ENCODE measurements around the gene KRT8. TPM values are rescaled to one million over a fixed set of nuclear protein-coding genes. Genes with fewer than 3 reads are reported as not detected.

KRT8 gene
- total RNA-seq, 4 donors from 2014 or later = 0.20 to 19.7 (median 10.2) TPM

GRCh38 chr12:52847335-52848102, 57.4 kb downstream of the KRT8 start:
- Histone ChIP-seq H3K4me1 (no peaks in the 10 kb centered on the region), H3K36me3 (no peaks in the 10 kb centered on the region), H3K4me3 (no peak overlapping the region), H3K27me3 (no peaks in the 10 kb centered on the region), H3K27ac (no peak overlapping the region), H3K9me3 (no peaks in the 10 kb centered on the region)
- TF ChIP-seq EP300 (IDR thresholded peaks at IDR 0.05) (no peak), CTCF (IDR thresholded peaks at IDR 0.05) (no peak), POLR2A (IDR thresholded peaks at IDR 0.05) (no peak)
- WGBS, 2 donors = 76 to 81% methylated on average over 9 to 11 of the region's 12 CpGs
- no peak for DNase-seq (ENCODE audit: low spot score in 2 of 2)

Other genes starting within 250 kb of the KRT8 start
- gene KRT1, start 224.7 kb downstream of the KRT8 start, total RNA-seq = not detected
- gene KRT77, start 201.6 kb downstream of the KRT8 start, total RNA-seq = not detected
- not detected for gene KRT76, start 127.7 kb downstream of the KRT8 start, total RNA-seq
- not detected for gene KRT3, start 109.0 kb downstream of the KRT8 start, total RNA-seq
- not detected for gene KRT4, start 91.0 kb downstream of the KRT8 start, total RNA-seq
- gene KRT79, start 70.8 kb downstream of the KRT8 start, total RNA-seq = 1 to 10 TPM in 1 of 4 donors, not detected in 3; 3.9 TPM
- gene KRT78, start 56.1 kb downstream of the KRT8 start, total RNA-seq = 10 to 100 TPM in 1 of 4 donors, not detected in 3; 10.8 TPM
- gene KRT18, start 44.0 kb upstream of the KRT8 start, total RNA-seq = 1 to 10 TPM in 3 of 4 donors, under 1 TPM in 1; 0.78 to 8.1 (median 3.5) TPM
- gene EIF4B, start 101.4 kb upstream of the KRT8 start, total RNA-seq = 100 to 1,000 TPM; 297 to 484 (median 401) TPM
- gene TNS2, start 145.0 kb upstream of the KRT8 start, total RNA-seq = 100 to 1,000 TPM; 411 to 653 (median 546) TPM
- gene SPRYD3, start 174.3 kb upstream of the KRT8 start, total RNA-seq = 10 to 100 TPM; 51.8 to 57.0 (median 54.3) TPM
- gene IGFBP6, start 192.6 kb upstream of the KRT8 start, total RNA-seq = 1,000 to 10,000 TPM; 1,043 to 8,473 (median 5,787) TPM
- 1 to 10 TPM in 1 of 4 donors, under 1 TPM in 3; 0.30 to 2.9 (median 0.72) TPM for gene SOAT2, start 198.4 kb upstream of the KRT8 start, total RNA-seq

Data from tibial nerve (tissue), 4 donors.